NCI-H1105 (cell line): ENCODE measurements around the gene JPT2.
"Not testable (repeated sequence)": the region's sequence is repeated elsewhere in the genome, so short reads cannot be mapped to it uniquely, and the experiment has no call there.

ENCODE experiments used
- DNase-seq: peaks from one replicate; lab custom pipeline; 2025; lab: John Stamatoyannopoulos, UW

Gene JPT2

DNA sequence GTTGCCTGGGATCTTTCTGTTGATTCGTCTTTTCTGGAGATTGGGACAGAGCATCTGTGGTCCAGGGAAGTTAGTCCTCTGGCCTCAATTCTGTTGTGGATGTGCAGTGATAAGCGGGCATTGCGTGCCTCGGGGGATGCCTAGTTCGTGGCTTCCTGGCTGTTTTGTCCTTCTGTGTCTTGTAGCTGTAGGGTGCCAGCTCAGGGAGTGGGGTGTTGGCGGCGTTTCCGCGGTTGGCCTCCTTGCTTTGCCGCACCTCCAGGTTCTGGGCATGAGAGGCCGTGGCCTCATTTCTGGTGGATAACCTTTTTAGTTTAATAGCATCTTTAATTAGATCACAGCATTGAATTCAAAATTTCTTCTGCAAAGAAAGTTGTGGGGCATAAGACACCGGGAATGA, 1.4 kb upstream of the JPT2 start:
- no peak for DNase-seq

DNA sequence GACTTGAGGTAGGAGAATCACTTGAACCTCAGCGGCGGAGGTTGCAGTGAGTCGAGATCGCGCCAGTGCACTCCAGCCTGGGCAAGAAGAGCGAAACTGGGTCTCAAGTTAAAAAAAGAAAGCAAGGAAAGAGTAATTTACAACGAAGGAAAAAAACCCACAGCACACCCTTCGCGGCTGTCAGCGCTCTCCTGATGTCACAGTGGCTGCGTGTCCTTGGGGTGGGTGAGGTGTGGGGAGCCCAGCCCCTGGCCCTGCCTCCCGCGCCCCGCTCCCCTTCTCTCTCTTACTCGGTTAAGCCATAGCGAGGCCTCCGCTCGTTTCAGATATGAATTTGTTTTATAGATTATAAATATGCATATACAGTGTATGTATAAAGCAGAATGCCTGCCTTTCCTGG, 740 bp upstream of the JPT2 start:
- DNase-seq, result no peak

DNA sequence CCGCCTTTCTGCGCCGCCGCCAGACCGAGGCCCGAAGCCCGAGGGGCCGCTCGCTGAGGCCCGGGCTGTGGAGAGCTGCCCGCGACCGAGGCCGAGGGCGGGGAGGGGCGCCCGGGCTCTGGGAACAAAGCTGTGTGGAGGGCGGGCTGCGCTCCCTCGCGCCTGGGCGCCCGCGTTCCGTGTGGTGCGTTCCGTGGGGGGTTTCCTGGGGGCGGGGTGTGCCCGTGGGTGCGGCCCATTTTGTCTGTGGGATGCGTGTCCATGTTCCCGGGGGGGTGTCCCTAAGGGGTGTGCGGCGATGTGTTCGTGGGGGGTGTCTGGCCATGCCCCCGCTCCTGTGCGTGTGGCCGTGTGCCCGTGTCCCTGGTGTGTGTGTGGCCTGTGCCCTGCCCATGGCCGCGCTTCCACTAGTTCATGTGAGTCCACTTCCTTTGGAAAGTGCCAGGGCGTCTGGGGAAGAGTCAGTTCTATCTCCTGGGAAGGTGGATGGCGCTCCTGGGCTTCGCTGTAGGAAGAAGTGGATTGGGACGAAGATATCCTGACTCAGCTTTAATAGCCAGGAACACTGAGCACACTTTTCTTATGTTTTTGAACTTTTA, 520 bp downstream of the JPT2 start:
- DNase-seq, result no peak

DNA sequence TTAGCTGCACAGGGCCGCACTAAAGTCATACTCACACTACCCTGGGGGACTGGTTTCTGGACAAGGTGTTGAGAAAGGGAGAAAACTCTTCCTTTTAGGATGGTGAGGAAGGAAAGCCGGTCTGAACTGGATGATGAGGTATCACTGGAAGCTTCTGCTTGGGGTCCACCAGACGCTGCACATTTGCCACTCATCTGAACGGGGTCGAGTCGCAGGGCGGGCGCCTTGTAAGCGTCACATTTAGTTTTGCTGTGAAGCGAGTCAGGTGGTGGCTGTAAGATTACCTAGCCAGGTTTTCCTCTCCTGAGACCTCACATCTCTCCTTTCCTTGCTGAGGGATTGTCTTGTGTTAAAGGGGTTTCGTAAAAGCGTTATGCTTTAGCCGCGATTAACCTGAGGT, 2.3 kb downstream of the JPT2 start:
- DNase-seq, result no peak

DNA sequence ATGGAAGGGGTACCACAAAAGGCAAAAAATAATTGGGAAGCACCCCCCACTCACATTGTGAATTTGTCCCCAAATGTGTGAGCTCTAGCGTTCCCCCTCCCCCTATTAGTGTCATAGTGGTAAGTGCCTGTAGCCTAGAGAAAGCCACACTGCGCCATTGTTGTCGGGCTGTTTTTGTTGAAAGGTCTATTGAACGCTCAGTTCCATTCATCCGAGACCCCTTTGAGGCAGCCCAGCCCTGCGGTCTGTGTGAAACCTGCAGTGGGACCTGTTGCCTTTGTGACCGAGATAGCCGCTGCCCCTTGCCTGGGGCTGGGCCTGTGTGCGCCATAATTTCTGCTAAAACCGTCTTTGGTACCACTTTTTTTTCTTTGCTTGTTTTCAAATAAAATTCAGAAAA, 3.0 kb downstream of the JPT2 start:
- no peak for DNase-seq

DNA sequence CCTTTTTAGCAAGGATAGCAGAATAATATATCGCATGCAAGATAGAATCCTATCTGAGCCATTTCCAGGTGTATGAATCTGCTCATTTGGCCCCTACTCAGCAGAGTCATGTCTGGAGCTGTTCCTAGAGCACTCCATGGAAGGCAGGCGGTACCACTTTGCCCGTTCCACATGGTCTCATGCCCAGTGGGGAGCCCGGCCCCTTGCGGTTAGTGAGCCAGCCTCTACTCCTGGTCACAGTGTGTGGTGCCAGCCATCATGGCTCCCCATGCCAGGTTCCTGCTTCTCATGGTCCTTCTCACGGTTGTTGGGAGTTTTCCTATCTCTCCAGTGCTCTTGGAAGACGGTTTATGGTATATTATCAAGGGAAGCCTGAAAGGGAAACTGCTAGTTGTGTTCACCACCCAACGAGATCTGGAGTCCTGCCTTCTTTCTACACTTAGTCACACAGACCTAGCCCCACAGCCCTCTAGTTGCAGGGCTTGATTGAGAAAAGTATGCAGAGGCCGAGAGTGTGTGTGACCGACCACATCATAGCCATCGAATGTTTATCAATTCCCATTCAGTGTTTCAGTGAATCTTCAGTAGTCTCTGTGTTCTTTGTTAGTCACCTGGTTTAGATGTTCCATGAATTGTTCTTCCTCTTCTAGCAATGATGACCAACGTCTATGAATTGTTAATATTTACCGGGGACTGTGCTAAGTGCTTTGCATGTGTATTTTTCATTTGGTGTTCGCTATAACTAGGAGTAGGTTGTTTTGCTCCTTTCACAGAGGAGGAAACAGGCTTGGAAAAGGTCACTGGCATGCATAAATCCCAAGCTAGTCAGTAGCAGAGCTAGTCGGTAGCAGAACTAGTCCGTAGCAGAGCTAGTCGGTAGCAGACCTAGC, 9.6 kb downstream of the JPT2 start:
- no peak for DNase-seq

DNA sequence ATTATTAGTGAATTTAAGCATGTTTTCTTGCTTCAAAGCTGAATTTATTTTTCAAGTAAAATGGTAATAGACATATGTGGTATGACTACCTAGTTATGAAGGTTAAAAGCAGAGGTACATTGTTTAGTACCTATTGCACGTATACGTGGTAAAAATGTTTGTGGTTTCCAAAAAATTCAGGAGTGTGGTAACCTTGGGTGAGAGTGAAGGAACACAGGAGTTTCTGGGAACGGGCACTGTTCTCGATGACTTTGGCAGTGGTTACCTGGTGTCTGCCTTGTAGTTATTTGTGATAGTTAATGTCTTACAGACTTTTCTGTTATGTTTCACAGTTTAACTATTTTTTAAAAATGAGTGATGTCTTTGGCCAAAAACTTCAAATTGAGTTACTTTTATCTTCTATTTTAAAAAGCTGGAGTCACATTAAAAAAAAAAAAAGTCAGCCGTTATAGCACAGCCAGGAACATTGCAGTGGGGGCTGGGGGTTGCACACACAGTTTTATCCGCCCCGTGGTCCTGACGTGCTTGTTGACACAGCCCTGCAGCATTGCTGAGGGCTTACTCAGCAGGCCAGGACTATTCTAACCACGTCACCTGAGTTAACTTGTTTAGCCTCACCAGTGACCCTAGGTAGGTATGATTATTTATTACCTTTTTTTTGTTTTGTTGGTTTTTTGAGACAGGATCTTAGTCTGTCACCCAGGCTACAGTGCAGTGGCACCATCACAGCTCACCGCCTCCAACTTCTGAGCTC, 10.9 kb downstream of the JPT2 start:
- no peak for DNase-seq

DNA sequence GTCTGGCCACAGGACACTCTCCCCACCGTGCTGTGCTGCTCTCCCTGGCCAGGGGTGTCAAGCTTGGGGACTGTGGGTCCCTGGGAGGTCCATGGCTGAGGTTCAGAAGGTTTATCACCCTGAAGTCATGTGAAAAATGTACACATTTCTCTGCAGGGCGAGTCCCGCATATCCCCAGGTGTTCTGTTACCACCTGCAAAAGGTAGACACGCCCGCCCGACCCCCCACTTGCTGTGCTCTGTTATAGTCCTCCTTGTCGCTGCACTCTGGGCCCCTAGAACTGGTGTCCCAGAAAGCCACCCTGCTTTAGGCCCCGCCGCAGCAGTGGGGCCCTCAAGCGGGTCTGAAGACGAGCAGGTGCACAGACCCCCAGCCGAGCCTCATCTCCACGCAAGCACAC, 11.8 kb downstream of the JPT2 start:
- no peak for DNase-seq

DNA sequence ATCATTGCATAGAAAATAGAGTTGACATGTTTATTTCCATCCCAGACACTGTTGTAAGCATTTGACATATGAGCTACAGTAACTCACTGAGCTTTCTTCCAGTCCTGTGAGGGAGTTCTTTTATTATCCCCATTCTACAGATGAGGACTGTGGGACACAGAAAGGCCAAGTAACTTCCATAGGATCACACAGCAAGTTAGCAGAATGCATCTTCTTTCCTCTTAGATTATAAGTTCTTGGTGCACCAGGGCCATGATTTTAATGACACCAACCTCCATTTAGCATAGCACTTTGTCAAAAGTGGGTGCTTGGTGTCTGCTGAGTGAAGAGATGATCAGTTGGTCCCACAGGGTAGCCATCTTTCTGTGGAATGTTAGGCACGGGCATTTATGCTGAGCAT, 12.7 kb downstream of the JPT2 start:
- DNase-seq, result no peak

DNA sequence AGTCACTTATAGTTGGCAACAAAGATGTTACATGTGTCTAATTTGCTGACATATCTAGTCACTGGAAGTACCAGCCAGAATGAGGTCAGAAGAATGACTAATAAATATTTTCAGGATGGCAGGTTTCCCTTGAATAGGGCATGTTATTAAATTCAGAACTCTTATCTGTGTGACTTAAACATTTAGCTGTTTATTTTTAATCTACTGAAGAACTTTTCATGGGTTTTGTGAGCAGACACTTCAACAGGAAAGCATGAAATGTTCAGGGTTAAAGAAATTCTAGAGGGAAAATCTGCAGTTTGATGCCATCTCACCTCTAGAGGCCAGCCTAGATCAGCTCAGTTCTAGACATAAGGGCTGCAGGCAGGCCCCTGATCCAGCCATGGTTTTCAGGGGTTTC, 13.2 kb downstream of the JPT2 start:
- DNase-seq, result no peak

DNA sequence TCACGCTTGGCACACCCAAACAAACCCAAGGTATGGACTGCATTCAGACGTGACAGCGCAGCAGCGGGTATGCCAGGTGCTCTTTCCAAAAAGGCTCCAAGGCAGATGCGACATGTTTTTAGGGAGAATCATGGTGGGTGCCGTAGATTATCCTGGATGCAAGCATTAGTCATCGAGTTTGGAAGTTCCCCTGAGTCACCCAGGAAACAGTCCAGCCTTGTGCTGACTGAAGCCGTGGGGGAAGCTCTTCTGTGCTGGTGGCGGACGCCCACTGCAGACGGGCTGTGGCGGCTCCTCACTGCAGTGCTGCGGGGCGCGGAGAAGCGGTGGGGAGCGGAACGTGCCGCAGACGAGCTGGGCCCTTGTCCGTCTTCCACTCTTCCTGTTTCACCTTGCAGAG, 13.9 kb downstream of the JPT2 start:
- no peak for DNase-seq

DNA sequence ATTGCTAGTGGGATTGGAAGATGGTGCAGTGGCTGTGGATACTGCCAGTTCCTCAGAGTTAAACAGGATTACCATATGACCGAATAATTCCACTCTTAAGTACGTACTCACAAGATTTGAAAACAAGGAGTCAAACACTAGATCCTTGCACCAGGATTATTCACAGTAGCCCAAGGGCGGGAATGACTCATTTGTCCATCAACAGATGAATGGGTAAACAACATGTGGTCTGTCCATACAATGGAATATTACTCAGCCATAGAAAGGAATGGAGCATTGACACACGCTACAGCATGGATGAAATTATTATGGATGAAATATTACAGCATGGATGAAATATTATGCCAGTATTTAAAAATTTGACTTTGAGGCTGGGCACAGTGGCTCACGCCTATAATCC, 18.8 kb downstream of the JPT2 start:
- DNase-seq, result no peak

DNA sequence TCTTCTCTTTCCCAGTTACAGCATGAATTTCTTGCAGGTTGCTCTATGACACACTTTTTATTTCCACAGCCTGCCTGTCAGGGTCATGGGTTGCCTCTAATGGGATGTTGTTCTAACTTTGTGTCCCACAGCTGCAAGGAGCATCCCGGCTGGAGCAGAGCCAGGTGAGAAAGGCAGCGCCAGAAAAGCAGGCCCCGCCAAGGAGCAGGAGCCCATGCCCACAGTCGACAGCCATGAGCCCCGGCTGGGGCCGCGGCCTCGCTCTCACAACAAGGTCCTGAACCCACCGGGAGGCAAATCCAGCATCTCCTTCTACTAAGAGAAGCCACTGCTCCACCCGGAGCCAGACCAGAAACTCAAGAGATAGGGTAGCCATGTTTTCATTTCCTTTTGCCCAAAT, 20.6 kb downstream of the JPT2 start:
- DNase-seq, result no peak

DNA sequence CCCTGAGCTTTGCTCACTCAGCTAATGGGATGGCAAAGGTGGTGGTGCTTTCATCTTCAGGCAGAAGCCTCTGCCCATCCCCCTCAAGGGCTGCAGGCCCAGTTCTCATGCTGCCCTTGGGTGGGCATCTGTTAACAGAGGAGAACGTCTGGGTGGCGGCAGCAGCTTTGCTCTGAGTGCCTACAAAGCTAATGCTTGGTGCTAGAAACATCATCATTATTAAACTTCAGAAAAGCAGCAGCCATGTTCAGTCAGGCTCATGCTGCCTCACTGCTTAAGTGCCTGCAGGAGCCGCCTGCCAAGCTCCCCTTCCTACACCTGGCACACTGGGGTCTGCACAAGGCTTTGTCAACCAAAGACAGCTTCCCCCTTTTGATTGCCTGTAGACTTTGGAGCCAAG, 22.2 kb downstream of the JPT2 start:
- DNase-seq, result no peak

DNA sequence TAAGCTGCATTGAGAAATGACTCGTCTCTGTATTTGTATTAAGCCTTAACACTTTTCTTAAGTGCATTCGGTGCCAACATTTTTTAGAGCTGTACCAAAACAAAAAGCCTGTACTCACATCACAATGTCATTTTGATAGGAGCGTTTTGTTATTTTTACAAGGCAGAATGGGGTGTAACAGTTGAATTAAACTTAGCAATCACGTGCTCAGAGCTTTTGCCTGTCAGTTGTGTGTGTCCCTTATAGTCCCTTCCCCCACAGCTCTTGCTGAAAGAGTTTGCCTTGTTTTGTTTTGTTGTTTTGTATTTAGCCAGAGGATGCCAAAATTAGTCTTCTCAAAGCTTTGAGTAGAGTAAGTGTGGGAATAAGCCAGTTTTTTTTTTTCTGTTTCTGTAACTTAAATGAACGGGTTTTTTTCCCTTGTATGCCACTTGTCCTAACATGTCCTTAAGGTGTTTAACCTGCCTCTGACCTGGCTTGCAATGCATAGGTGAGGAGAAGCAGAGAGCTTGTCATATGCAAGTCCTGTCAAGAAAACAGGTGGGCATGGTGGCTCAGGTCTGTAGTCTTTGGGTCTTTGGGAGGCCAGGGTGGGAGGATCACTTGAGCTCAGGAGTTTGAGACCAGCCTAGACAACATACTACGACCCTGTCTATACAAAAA, 23.3 kb downstream of the JPT2 start:
- no peak for DNase-seq

DNA sequence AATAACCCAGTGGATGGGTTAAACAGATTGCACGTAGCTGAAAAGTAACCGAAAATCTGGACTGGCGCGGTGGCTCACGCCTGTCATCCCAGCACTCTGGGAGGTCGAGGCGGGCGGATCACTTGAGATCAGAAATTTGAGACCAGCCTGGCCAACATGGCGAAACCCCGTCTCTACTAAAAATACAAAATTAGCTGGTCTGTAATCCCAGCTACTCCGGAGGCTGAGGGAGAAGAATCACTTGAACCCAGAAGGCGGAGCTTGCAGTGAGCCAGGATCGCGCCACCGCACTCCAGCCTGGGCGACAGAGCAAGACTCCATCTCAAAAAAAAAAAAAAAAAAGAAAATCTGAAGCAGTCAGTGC, 27.2 kb downstream of the JPT2 start:
- not testable (repeated sequence) for DNase-seq

DNA sequence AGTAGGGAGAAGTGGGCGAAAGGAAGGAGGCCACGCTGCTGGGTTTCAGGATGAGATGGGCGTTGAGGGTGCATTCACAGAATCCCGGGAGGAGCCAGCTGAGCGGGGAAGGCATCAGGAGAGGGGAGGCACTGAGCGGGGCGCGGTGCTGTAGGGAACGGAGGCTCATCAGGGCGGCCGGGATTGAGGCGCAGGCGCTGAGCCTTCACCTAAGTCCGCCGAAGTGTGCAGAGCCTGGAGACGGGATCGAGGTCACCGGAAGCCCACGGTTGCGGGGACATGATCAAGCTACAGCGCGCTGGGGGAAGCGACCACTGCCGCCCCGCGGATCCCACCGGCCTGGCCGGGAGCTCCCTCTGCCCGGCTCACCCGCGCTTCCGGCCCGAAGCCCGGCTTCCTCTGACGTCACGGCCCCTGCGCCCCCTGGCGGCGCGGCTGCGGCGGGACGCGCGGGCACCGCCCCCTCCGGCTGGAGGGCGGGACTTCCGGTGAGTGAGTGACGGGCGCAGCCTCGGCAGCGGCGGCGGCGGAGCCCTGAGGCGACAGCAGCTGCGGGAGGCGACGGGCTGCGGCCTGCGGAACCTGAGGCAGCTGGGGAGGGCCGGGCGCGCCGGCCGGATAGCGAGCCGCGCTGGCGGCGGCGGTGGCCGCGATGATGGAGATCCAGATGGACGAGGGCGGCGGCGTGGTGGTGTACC, 27.8 kb downstream of the JPT2 start, which contains the start of gene MAPK8IP3:
Gene MAPK8IP3 (plus strand): TSS at position 508 of the 698 bp plus-strand sequence. CDS start 145 bp downstream, at position 653.
- peak; percentile 54 for DNase-seq

DNA sequence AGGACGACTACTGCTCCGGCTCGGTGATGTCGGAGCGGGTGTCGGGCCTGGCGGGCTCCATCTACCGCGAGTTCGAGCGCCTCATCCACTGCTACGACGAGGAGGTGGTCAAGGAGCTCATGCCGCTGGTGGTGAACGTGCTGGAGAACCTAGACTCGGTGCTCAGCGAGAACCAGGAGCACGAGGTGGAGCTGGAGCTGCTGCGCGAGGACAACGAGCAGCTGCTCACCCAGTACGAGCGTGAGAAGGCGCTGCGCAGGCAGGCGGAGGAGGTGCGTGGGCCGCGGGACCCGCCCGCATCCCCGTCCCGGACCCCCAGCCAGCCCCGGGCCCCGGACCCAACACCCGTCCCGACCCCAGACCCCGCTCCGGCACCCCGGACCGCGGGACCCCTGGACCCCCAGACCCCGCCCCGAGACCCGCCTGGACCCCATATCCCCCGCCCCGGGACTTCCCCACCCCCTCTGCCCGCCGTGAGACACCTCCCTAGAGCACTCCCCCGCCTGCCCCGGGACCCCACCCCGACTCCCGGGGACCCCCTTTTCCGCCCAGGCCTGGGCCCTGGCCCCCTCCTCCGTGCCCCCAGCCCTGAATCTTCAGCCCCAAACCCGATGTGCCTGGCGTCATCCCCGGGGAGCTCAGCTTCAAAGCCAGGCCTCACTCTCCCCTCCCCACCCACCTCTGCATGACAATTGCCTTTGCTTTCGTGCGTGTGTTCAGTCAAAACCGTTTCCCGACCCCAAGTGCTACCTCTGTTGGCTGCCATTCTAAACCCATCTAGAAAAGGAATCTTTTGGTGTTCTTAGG, 28.5 kb downstream of the JPT2 start:
- no peak for DNase-seq

DNA sequence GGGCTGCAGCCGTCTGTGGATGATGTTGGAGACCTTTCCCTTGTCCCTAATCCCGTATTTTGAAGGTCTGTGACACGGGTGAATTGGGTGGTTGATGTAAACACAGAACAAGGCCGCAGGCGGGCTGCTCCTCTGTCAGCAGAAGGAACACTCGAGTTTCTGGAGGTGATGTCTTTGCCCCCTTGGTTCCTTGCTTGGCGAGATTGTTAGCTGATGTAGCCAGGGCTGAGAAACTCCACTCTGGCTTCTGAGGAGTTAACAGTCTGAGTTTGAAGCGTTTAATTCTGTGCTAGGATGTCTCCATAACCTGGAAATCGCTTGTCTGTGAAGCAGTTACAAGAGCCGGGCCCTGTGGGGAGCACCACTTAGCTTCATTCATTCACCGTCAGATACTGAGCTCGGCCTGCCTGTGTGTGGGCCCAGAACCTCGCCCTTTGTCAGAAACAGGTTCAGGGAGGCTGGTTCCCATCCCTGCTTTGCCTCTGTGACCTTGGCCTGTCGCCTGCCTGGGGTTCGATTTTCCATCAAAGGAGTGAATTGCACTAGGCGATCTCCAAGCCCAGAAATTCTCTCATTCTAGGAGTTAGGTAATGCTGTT, 29.2 kb downstream of the JPT2 start:
- no peak for DNase-seq

DNA sequence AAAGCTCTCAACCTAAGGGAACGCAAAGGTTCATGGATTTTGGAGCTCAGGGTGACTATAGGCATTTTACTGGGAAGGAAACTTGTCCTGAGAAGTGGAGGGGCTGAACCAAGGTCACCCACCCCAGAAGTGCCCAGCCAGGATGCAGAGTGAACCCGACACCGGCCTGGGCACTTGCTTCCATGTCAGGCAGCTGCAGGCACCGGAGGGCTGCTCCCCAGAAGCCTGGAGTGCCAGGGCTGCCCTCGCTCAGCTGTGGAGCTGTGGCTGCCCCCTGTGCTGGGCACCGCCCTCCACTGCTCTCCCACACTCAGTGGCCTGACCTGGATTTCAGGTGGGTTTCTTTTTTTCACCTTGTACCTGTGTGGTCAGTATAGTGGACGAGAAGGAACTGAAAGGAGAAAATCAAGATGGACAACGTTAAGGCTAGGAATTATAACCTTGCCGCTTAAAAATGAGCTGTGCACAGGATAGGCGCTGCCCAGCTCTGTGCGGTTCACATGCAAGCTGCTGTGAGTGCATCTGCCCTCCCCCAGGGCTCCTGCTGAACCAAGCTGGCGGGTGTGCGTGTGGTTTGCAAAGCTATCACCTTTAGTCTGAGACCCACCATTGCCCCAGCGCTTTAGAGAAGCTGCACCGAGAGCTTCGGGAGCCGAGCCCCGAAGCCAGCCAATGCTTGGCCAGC, 30.1 kb downstream of the JPT2 start:
- no peak for DNase-seq
